Fibroblast of lung (primary cell): ENCODE measurements around the gene FANCI. TPM values are rescaled to one million over a fixed set of nuclear protein-coding genes. Genes with fewer than 3 reads are reported as not detected.

ENCODE experiments used
- DNase-seq, 2 donors: peaks; one replicate each; pipeline versions ENCODE4 v3.0.0 to v3.0.0-alpha.2; 2010; ENCODE audit warnings: low read depth in 2 of 2
- H2AFZ ChIP-seq: 2 replicates; pipeline ENCODE4 v1.5.1; 2012; ENCODE audit warnings: low read length, control low read depth, inconsistent platforms
- H3K27ac ChIP-seq: 2 replicates; pipeline ENCODE4 v1.5.1; 2011; ENCODE audit warnings: low read length, control low read depth; ENCODE audit not compliant: insufficient read depth
- H3K27me3 ChIP-seq: 2 replicates; pipeline ENCODE4 v1.5.1; 2011; ENCODE audit warnings: mild to moderate bottlenecking, low read length; ENCODE audit not compliant: control insufficient read depth, insufficient read depth
- H3K36me3 ChIP-seq: 2 replicates; pipeline ENCODE4 v1.5.1; 2011; ENCODE audit warnings: low read length; ENCODE audit not compliant: control insufficient read depth, insufficient read depth
- H3K4me1 ChIP-seq: 2 replicates; pipeline ENCODE4 v1.5.1; 2011; ENCODE audit warnings: low read length; ENCODE audit not compliant: control insufficient read depth, insufficient read depth; ENCODE audit errors: extremely low read depth
- H3K4me2 ChIP-seq: 2 replicates; pipeline ENCODE4 v1.5.1; 2011; ENCODE audit warnings: low read length, control low read depth; ENCODE audit not compliant: insufficient read depth; ENCODE audit errors: extremely low read depth
- H3K4me3 ChIP-seq, 4 experiments: fragments of 200-600 bp in 1 of 4; sonication (generic) in 1 of 4; replicated peaks in 1 of 4; 2 replicates each; pipeline ENCODE4 v1.5.1; 2011 to 2016; ENCODE audit warnings: low read length in 4 of 4, low read depth in 3 of 4, mild to moderate bottlenecking in 3 of 4, control low read depth in 2 of 4, inconsistent platforms in 1 of 4, mixed read lengths in 1 of 4; ENCODE audit not compliant: insufficient read depth in 1 of 4; ENCODE audit errors: control extremely low read depth in 1 of 4
- H3K79me2 ChIP-seq: 2 replicates; pipeline ENCODE4 v1.5.1; 2012; ENCODE audit warnings: mild to moderate bottlenecking, low read length, inconsistent platforms; ENCODE audit not compliant: control insufficient read depth, insufficient read depth
- H3K9ac ChIP-seq: 2 replicates; pipeline ENCODE4 v1.5.1; 2011; ENCODE audit warnings: mild to moderate bottlenecking, low read length, control low read depth; ENCODE audit not compliant: insufficient read depth
- H3K9me3 ChIP-seq: 2 replicates; pipeline ENCODE4 v1.5.1; 2012; ENCODE audit warnings: low read depth, low read length; ENCODE audit not compliant: control insufficient read depth, insufficient read depth
- H4K20me1 ChIP-seq: 2 replicates; pipeline ENCODE4 v1.5.1; 2011; ENCODE audit warnings: low read length; ENCODE audit not compliant: control insufficient read depth, insufficient read depth; ENCODE audit errors: extremely low read depth
- CTCF ChIP-seq, 2 donors: IDR thresholded peaks in 1 of 2; conservative IDR thresholded peaks in 1 of 2; 1 replicate in 1 of 2; 2 replicates in 1 of 2; pipeline ENCODE4 v1.5.1; 2011 to 2012; ENCODE audit warnings: low read length in 2 of 2, control low read depth in 1 of 2, inconsistent platforms in 1 of 2, low read depth in 1 of 2, mild to moderate bottlenecking in 1 of 2
- EZH2 ChIP-seq: IDR thresholded peaks from 2 replicates; pipeline ENCODE4 v1.5.1; 2012; ENCODE audit warnings: low read length, control low read depth, mild to moderate bottlenecking; ENCODE audit errors: missing control alignments
- polyA plus RNA-seq, 2 donors: library from polyadenylated mRNA; depleted of rRNA in 1 of 2; stranded (reverse) in 1 of 2; unstranded in 1 of 2; fragments of >200 nt; gene quantifications; 2 replicates each; pipeline ENCODE4 v1.2.1, GENCODE V29; 2011 to 2012; ENCODE audit warnings: missing spikeins in 1 of 2
- total RNA-seq: library from RNA; depleted of rRNA; stranded (reverse); fragments of >200 nt; gene quantifications from 2 replicates; pipeline ENCODE4 v1.2.1, GENCODE V29; 2014

Gene FANCI
- total and polyA plus RNA-seq, 2 donors (not counting 1 experiment from before 2014, with no cell fraction given) = 12.6 to 13.4 TPM

GRCh38 chr15:89282631-89283030 lies 38.9 kb downstream of the FANCI start:
- no peaks in the 10 kb centered on the region for H4K20me1 ChIP-seq
- H3K36me3 ChIP-seq = peaks cover 1% of the 10 kb centered on the region
- no peak overlapping the region for H3K4me2 ChIP-seq
- H3K79me2 ChIP-seq = no peaks in the 10 kb centered on the region
- no peak overlapping the region for H3K27ac ChIP-seq
- no peak for DNase-seq
- TF ChIP-seq EZH2 = no peak
- no peak for TF ChIP-seq CTCF (conservative IDR thresholded peaks at IDR 0.05 in 1 of 2, IDR thresholded peaks at IDR 0.05 in 1 of 2; ENCODE audit: low read depth in 1 of 2, low read length in 2 of 2)
- H3K9me3 ChIP-seq = no peaks in the 10 kb centered on the region
- H3K4me3 ChIP-seq = no peak overlapping the region
- no peak overlapping the region for H2AFZ ChIP-seq
- H3K9ac ChIP-seq = no peak overlapping the region
- no peaks in the 10 kb centered on the region for H3K4me1 ChIP-seq
- no peaks in the 10 kb centered on the region for H3K27me3 ChIP-seq

- Histone ChIP-seq H2AFZ (no peak overlapping the region), H4K20me1 (no peaks in the 10 kb centered on the region), H3K9ac (no peak overlapping the region), H3K27me3 (no peaks in the 10 kb centered on the region), H3K4me2 (no peak overlapping the region), H3K4me1 (no peaks in the 10 kb centered on the region), H3K36me3 (peaks cover 1% of the 10 kb centered on the region), H3K9me3 (no peaks in the 10 kb centered on the region), H3K27ac (no peak overlapping the region), H3K4me3 (no peak overlapping the region), H3K79me2 (no peaks in the 10 kb centered on the region)
- TF ChIP-seq CTCF (conservative IDR thresholded peaks at IDR 0.05 in 1 of 2, IDR thresholded peaks at IDR 0.05 in 1 of 2; ENCODE audit: low read depth in 1 of 2, low read length in 2 of 2) (no peak), EZH2 (no peak)
- no peak for DNase-seq
Measured at GRCh38 chr15:89283201-89283600, 39.4 kb downstream of the FANCI start.

- Histone ChIP-seq H3K9me3 (no peaks in the 10 kb centered on the region), H3K27me3 (no peaks in the 10 kb centered on the region), H2AFZ (no peak overlapping the region), H3K27ac (no peak overlapping the region), H4K20me1 (no peaks in the 10 kb centered on the region), H3K4me1 (no peaks in the 10 kb centered on the region), H3K79me2 (no peaks in the 10 kb centered on the region), H3K9ac (no peak overlapping the region), H3K36me3 (peaks cover 1% of the 10 kb centered on the region), H3K4me2 (no peak overlapping the region), H3K4me3 (no peak overlapping the region)
- no peak for DNase-seq
- no peak for TF ChIP-seq CTCF (conservative IDR thresholded peaks at IDR 0.05 in 1 of 2, IDR thresholded peaks at IDR 0.05 in 1 of 2; ENCODE audit: low read depth in 1 of 2, low read length in 2 of 2)
- no peak for TF ChIP-seq EZH2
Measured at GRCh38 chr15:89291934-89292438, 48.2 kb downstream of the FANCI start.
